NCI-H226 (cell line): ENCODE data around the gene TRMT1.
"Not testable (repeated sequence)": the region's sequence is repeated elsewhere in the genome, so short reads cannot be mapped to it uniquely, and the experiment has no call there.

Experiments used
- DNase-seq: peaks from one replicate; pipeline ENCODE4 v3.0.0-alpha.2; 2015

Gene TRMT1

DNA sequence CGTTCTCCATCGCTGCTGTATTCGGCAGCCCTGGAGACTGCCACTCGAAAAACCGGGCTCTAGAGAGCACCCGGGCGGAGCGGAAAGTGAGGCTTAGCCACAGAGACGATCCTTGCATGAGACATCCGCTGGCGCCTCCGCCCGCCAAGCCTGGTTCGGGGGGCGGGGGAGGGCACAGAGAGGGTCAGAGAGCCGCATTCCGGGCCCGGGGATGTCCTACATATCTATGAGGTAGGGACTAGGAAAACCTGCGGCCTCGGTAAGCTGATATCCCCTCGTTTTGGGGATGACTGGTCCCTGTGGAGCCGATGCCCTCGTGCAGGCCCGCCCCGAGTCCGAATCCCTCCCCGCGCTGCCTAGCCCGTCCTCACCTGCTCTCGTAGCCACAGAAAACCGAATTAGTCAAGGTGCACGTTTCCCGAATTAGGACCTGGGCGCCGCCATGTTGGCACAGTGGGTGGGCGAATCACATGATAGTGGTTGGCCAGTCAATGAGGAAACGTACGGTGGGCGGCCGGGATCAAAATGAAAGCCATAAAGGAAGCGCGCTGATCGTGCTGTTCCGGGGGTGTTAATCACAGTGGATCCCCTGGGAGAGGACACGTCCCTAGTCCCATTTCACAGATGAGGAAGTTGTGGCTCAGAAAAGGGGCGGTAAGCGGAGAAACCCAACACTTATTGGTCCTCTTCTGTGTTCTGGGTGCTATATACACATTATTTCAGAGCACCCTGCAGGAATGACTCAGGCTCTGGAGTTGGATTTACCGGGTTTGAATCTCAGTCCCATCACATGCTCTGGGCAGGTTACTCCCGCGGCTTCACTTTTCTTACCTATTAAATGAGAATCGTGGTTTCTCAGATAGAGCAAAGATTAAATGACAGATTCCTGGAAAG lies at the start of gene TRMT1:
TSS of gene TRMT1 (minus strand) at position 459 of the 894 bp plus-strand sequence. CDS start at position 118, 341 bp downstream.
- DNase-seq, result peak; percentile 91

- not testable (repeated sequence) for DNase-seq
These were observed 49.6 kb upstream of the TRMT1 start for GRCh38 chr19:13166151-13166550.

- no peak for DNase-seq
These were observed 48.8 kb upstream of the TRMT1 start for GRCh38 chr19:13165162-13165997.

DNA sequence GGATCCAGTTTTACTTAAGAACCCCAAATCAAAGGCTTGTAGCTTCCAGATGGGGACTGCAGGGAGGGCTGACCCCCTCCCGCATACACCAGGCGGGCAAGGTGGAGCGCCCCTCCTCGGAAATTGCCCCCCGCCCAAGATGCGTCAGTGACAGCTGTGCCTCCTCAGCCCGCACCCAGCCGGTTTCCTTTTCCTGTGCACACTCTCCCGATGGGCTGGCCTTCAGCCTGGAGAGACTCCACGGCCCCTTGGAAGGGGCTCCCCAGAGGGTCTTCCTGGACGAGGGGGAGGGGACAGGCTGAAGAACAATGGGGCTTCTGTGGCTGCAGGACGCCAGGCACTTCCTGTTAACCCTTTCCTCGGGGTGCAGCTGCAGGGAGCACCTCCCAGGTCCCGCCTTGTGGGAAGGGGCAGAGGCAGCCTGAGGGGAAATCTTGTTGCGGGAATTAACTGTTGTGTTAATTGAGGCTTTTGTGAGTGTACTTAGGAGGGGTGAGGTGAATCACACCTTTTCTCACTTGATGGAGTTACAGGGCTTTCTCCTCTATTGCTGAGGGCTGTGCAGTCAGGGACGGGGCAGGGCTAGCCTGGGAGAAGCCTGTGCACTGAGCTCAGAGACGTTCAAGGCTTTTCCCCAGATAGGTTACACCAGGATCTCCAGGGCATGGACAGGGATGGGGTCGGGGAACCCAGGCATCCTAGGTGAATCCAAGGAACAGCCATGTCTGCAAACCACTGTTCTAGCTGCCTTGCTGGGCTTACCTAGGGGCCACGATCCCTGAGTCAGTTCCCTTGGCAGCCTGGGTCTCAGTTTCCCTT lies 48.0 kb upstream of the TRMT1 start:
- DNase-seq, result peak; percentile 64

- DNase-seq, result peak; percentile 93
These were observed 47.2 kb upstream of the TRMT1 start for GRCh38 chr19:13163609-13164342.

DNA sequence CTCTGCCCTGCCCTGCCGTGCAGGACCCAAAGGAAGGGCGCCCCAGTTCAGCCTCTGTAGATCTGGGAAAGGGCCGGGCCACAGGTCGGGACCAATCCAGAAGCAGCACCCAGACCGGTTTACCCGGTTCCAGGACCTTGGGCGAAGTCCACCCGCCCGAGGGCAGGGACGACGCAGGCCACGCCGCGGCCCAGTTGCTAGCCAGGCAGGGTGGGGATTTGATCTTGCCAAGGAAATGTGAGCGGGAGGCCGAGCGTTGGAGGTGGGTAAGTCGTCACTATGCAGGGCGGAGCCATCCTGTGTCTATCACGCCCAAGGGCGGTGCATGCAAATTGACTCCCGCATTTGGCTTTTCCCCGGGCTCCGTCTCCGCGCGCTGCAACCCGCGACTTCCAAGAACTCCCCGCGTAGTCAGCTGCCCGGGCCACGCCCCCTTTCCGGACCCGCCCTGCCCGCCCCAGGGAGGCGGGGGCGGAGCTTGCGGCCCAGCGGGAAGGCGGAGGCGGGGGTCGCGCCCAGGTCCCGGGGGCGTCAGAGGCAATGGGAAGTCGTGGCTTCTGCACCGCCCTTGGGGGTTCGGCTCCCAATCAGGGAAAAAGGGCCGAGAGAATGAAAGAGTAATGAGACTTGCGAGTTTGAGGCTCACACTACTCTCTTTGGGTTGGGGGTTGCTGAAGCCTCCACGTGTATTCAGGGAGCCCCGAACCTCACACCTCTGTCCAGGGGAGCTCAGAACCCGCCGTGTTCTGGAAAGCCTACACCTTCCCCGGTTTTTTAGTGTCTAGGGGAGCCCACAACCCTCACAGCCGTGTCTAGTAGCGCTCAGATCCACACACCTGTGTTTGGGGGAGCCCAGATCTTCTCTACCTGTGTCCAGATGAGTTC lies 46.4 kb upstream of the TRMT1 start:
- peak; percentile 97 for DNase-seq

DNA sequence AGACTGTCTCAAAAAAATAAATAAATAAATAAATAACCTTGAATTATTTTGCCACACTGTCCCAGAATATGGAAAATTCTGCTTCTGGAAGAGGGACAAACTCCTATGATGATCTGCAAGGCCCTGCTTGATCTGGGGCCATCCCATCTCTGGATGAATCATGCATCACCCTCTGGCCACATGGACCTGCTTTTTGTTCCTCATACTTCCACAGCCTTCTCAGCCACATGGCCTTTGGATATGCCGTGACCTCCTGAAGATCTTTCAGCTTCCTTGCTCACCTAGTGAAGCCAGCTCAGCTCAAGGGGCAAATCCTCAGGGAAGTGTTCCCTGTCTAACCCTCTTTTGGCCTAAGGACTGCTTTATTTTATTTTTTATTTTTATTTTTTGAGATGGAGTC lies 44.0 kb upstream of the TRMT1 start:
- no peak for DNase-seq

DNA sequence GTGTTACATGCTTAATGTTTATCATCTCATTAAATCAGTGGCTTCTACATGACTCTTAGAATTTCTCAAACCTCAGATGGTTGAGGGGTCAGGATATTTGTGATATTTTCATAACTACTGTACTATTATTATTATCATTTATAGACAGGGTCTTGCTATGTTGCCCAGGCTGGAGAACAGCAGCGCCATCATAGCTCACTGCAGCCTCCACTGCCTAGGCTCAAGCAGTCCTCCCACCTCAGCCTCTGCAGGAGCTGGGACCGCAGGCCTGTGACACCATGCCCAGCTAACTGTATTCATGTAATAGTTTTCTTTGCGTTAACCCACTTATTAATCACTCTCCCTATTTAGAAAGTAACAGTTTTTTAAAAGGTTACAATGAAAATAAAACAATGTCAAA lies 43.2 kb upstream of the TRMT1 start:
- DNase-seq, result no peak

- peak; percentile 86 for DNase-seq
These were observed 39.2 kb upstream of the TRMT1 start for GRCh38 chr19:13155472-13156359.

DNA sequence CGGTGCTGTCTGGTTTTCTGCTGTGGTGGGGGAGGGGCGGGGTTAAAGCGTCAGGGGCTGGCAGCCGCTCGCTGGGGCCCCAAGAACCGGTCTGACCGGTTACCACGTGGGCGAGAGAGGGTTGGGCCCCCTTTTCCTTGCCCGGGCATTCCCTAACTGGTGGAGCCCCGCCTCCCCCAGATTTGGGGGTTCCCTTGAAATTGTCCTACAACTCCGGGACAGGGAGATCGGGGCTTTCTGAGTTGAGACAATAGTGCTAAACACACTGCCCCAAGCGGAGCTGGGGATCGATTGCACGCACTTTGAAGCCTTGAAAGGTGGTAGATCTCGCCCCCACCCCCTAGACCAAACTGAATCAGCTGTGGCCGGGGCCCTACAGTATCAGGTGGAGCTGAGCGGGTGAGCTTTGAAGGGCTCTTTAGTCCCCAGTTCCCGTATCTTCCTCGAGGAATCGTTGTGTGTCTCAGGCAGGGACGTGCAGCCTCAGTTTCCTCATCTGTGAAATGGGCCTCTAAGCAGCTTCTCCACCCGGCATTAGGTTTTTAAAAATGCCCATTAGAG lies 38.5 kb upstream of the TRMT1 start:
- DNase-seq, result peak; percentile 61

DNA sequence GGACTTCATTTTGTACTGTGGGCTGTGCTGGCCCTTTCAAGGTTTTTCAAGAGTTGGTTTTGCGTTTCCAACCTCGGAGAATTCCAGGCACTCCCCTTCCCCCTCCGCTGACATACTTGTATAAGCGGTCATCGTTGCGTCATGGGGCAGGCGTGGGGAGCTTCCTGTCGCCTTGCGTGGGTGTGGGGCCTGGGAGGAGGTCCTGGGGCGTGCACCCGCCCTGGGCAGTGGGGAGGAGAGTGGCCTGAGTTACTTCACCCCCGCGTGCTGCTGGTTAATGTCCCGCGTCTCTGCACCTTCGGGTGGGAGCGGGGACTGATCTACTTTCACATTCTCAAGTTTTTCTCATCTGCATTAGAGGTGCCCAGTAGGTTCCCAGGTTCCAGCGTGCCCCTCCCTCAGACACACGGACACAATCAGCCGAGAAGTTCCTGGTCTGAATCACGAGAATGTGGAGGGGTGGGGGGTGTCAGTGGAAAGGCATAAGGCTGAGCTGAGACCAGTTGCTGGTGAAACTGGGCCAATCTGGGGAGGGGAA lies 37.8 kb upstream of the TRMT1 start:
- DNase-seq, result peak; percentile 88

DNA sequence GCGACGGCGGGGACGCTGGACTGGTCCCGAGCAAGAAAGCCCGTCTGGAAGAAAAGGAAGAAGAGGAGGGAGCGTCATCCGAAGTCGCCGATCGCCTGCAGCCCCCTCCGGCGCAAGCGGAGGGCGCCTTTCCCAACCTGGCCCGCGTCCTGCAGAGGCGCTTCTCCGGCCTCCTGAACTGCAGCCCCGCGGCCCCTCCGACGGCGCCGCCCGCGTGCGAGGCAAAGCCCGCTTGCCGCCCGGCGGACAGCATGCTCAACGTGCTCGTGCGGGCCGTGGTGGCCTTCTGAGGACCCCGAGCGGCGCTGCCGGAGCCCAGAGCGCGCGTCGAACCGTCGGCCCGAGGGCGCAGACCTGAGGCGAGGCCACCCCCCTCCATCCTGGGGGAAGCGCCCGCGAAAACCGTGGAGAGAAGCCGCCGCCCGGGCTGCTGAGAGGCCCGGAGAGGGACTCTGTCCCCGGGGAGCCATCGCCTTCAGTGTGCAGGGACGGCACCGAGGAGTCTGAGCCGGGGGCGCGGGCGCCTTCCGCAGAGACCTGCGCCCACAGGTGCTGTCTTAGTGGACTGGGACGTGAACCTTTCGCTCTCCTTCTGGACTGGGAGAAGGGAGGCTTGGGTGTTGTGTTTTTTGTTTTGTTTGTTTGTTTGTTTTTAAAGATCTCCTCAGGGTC lies 37.2 kb upstream of the TRMT1 start:
- no peak for DNase-seq

DNA sequence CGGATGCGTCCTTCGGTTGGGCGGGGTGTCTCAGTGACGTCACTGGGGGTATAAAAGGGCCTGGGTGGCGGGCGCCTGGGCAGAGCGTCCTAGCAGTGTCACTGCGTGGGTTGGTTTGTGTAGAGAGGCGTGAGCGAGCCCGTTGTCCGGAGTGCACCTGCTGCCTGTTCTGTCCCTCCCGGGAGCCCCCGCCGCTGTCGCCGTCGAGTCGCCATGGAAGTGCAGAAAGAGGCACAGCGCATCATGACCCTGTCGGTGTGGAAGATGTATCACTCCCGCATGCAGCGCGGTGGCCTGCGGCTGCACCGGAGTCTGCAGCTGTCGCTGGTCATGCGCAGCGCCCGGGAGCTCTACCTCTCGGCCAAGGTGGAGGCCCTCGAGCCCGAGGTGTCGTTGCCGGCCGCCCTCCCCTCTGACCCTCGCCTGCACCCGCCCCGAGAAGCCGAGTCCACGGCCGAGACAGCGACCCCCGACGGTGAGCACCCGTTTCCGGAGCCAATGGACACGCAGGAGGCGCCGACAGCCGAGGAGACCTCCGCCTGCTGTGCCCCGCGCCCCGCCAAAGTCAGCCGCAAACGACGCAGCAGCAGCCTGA lies 36.5 kb upstream of the TRMT1 start:
- DNase-seq, result peak; percentile 84

DNA sequence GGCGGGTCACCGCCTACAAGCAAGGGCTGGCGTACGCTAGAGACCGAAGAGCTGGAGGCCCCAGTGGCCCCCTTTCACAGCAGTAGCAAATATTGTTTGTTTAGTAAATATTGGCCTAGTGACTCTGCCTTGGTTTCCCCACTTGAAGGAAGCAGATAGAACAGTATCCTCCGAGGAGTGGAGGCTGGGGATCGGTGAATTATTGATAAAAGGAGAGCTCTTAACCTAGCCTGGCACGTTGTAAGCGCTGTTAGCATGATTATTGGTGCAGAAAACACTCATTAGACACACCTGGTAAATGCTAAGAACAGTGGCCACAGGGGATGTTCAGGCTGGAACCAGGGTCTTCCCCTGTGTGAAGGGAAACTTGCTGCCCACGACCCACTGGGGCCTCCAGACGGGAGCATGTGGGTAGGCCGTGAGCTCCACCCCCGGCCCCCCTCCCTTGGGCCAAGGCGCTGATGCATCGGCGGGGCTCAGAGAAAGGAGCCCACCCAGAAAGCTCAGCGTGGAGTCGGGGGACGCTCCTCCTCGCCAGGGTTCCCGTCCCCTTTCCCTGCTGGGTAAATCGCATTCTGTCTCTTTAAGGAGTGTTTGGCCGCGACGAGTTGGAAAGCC lies 35.9 kb upstream of the TRMT1 start:
- no peak for DNase-seq

DNA sequence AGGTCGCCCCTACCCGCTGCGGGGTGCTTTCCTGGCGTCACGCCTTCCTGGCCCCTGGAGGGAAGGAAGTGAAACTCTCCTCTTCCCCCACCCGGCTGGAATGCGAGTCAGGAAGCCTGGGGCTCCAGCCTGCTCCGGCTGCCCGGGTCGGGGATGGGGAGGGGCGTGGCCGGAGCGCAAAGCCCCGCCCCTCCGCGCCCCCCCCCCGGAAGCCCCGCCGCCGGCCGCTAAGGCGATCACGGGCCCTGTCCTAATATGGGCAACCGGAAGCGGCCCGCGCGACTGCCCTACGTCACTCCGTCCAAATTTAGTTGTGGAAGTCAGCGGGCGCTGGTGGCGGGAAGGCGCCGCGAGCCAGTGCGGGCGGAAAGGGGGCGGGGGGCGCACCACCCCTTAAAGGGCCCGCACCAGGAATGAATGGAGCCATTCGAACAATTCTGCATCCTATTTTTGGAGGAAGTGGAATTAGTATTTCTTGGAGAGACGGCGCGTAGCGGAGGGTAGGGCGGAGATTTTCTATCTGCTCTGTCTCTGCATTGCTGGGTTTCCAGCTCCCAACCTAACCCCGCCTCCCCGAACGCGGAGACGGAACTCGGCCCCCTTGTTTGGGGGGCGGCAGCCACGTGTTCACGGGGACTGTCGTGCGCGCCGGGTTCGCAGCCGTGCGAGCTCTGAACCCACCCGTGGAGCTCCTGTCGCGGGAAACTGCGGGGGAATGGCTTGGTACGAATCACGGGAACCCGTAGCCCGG lies 35.2 kb upstream of the TRMT1 start:
- DNase-seq, result peak; percentile 89

DNA sequence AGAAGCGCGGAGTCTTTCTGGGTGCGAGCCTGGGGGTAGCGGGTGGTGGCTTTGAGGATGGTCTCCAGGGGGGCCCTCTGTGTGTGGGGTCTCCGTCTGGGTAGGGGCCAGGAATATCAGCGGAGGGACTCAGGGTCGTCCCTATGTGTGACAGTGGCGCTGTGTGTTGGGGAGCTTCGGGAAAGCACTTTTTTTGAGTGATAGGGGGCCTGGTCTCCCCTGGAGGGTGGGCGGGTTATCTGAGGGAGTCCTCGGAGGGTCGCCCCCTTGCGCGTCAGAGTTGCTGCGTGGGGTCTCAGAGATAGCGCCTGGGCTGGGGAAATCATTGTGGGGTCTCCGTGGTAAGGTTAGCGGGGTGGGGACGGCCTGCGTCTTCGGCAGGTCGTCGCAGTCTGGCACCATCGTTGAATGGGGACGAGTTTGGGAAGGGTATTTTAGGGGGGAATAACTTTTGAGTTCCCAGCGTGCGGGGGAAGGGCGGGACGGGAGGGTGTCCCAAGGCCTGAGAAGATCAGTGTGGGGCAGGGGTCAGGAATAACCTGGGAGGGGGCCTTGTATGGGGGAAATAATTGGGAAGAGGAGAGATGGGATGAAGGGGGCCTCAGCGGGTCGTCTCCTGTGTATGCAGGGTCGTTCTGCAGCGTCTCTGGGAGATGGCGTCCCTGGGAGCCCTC lies 34.5 kb upstream of the TRMT1 start:
- DNase-seq, result no peak
